ENCODE results near the gene SKOR1.

SKOR1 gene

GRCh38 chr15:67824197-67824968 lies 926 bp upstream of the SKOR1 start:
- no peak for DNase-seq (ENCODE audit: low read depth, low spot score)
- TF ChIP-seq ZNF274 (IDR thresholded peaks at IDR 0.05; ENCODE audit: low read depth, low read length) (no peak), YY1 (IDR thresholded peaks at IDR 0.05; ENCODE audit: insufficient read depth, insufficient read length) (no peak), SUZ12 (IDR thresholded peaks at IDR 0.05; ENCODE audit: extremely low read depth, insufficient read depth, insufficient read length) (peak; percentile 25)
- Histone ChIP-seq H3K9me3 (ENCODE audit: insufficient read depth, low read length) (peaks cover 5% of the 10 kb centered on the region; the same call in 1 of the 2 replicates), H3K4me1 (ENCODE audit: insufficient read depth, insufficient read length) (peaks cover 27% of the 10 kb centered on the region), H3K36me3 (ENCODE audit: insufficient read depth, insufficient read length, low read length) (no peaks in the 10 kb centered on the region), H3K9ac (ENCODE audit: insufficient read length, low read depth) (no peak overlapping the region), H3K27me3 (ENCODE audit: insufficient read depth, insufficient read length) (peaks cover 99% of the 10 kb centered on the region), H3K4me3 (ENCODE audit: insufficient read length, low read depth) (no peak overlapping the region)

- Histone ChIP-seq H3K9ac (ENCODE audit: insufficient read length, low read depth) (peak overlapping the region; percentile 32), H3K27me3 (ENCODE audit: insufficient read depth, insufficient read length) (peaks cover 99% of the 10 kb centered on the region)
Measured at GRCh38 chr15:67825881-67826716, 790 bp downstream of the SKOR1 start.

DNA sequence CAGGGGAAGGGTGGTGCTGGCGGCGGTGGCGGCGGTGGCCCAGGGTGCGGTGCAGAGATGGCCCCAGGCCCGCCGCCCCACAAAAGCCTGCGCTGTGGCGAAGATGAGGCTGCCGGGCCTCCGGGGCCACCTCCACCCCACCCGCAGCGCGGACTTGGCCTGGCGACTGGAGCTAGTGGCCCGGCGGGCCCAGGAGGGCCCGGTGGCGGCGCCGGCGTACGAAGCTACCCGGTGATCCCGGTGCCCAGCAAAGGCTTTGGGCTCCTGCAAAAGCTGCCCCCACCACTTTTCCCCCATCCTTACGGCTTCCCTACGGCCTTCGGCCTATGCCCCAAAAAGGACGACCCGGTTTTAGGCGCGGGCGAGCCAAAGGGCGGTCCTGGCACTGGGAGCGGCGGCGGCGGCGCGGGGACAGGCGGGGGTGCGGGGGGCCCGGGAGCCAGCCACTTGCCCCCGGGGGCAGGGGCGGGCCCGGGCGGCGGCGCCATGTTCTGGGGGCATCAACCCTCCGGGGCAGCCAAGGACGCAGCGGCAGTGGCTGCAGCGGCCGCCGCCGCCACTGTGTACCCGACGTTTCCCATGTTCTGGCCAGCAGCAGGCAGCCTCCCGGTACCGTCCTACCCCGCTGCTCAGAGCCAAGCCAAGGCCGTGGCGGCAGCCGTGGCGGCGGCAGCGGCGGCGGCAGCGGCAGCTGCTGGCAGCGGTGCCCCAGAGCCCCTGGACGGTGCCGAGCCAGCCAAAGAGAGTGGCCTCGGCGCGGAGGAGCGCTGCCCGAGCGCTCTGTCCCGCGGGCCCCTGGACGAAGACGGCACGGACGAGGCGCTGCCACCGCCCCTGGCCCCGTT lies 1.6 kb downstream of the SKOR1 start:
- DNase-seq (ENCODE audit: low read depth, low spot score), result no peak
- Histone ChIP-seq H3K27me3 (ENCODE audit: insufficient read depth, insufficient read length) (peaks cover 98% of the 10 kb centered on the region), H3K36me3 (ENCODE audit: insufficient read depth, insufficient read length, low read length) (no peaks in the 10 kb centered on the region), H3K9me3 (ENCODE audit: insufficient read depth, low read length) (peaks cover 10% of the 10 kb centered on the region; the same call in 1 of the 2 replicates), H3K4me3 (ENCODE audit: insufficient read length, low read depth) (no peak overlapping the region), H3K9ac (ENCODE audit: insufficient read length, low read depth) (no peak overlapping the region), H3K4me1 (ENCODE audit: insufficient read depth, insufficient read length) (peaks cover 24% of the 10 kb centered on the region)
- TF ChIP-seq ZNF274 (IDR thresholded peaks at IDR 0.05; ENCODE audit: low read depth, low read length) (no peak), SUZ12 (IDR thresholded peaks at IDR 0.05; ENCODE audit: extremely low read depth, insufficient read depth, insufficient read length) (peak; percentile 60)

More at GRCh38 chr15:67825881-67826716, 790 bp downstream of the SKOR1 start:
- Histone ChIP-seq H3K4me1 (ENCODE audit: insufficient read depth, insufficient read length) (peaks cover 30% of the 10 kb centered on the region), H3K4me3 (ENCODE audit: insufficient read length, low read depth) (peak overlapping the region; percentile 12), H3K36me3 (ENCODE audit: insufficient read depth, insufficient read length, low read length) (no peaks in the 10 kb centered on the region), H3K9me3 (ENCODE audit: insufficient read depth, low read length) (peaks cover 10% of the 10 kb centered on the region; the same call in 1 of the 2 replicates)
- DNase-seq (ENCODE audit: low read depth, low spot score), result no peak
- TF ChIP-seq ZNF274 (IDR thresholded peaks at IDR 0.05; ENCODE audit: low read depth, low read length), result no peak
- TF ChIP-seq SUZ12 (IDR thresholded peaks at IDR 0.05; ENCODE audit: extremely low read depth, insufficient read depth, insufficient read length), result peak; percentile 97
- no peak for TF ChIP-seq YY1 (IDR thresholded peaks at IDR 0.05; ENCODE audit: insufficient read depth, insufficient read length)

DNA sequence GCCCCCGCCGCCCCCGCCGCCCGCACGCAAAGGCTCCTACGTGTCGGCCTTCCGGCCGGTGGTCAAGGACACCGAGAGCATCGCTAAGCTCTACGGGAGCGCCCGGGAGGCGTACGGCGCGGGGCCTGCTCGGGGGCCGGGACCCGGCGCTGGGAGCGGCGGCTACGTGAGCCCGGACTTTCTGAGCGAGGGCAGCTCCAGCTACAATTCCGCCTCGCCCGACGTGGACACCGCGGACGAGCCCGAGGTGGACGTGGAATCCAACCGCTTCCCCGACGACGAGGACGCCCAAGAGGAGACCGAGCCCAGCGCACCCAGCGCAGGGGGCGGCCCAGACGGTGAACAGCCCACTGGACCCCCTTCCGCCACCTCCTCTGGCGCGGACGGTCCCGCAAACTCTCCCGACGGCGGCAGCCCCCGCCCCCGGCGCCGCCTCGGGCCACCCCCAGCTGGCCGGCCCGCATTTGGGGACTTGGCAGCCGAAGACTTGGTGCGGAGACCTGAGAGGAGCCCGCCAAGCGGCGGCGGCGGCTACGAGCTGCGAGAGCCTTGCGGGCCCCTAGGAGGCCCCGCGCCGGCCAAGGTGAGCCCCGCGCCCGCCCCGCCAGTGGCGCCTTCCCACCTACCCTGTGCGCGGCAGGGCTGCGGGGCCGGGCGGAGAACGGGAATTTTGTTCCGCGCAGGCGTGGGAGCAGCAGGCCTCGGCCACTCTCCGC lies 2.4 kb downstream of the SKOR1 start:
- Histone ChIP-seq H3K4me3 (ENCODE audit: insufficient read length, low read depth) (peak overlapping the region; percentile 18), H3K27me3 (ENCODE audit: insufficient read depth, insufficient read length) (peaks cover 98% of the 10 kb centered on the region), H3K4me1 (ENCODE audit: insufficient read depth, insufficient read length) (peaks cover 28% of the 10 kb centered on the region), H3K36me3 (ENCODE audit: insufficient read depth, insufficient read length, low read length) (no peaks in the 10 kb centered on the region), H3K9ac (ENCODE audit: insufficient read length, low read depth) (no peak overlapping the region), H3K9me3 (ENCODE audit: insufficient read depth, low read length) (peaks cover 10% of the 10 kb centered on the region; the same call in 1 of the 2 replicates)
- TF ChIP-seq YY1 (IDR thresholded peaks at IDR 0.05; ENCODE audit: insufficient read depth, insufficient read length) (no peak), ZNF274 (IDR thresholded peaks at IDR 0.05; ENCODE audit: low read depth, low read length) (no peak), SUZ12 (IDR thresholded peaks at IDR 0.05; ENCODE audit: extremely low read depth, insufficient read depth, insufficient read length) (peak; percentile 43)
- DNase-seq (ENCODE audit: low read depth, low spot score), result no peak

DNA sequence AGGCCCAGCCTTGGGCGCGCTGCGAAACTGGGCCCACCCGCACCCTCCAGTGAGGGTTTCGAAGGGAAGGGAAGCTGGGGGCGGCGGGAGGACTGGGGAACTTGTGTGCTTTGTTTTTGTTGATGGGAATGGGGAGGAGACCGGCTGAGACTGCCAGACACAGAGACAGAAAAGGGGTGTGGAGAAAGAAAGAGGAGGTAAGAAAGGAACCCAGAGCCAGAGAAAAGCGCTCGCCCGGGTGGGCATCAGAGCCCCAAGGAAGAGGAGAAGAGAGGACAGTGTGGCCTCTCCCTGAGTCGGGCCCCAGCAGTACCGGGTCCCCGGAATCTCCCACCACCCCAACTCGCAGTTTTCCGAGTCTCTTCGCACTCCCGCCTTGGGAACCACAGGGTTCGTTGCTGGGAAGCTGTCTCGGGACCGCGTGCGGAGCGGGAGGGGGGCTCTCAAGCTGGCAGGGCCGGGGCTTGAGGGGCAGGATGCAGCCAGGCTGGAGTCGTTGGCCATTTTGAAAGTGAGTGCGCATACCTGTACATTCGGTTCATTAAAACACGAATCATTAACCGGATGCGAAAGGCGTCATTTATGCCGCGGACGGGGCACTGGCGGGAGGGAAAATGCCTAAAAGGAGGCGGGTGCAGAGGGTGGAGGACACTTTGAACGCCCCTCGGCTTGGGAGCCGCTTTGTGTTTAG lies 3.1 kb downstream of the SKOR1 start:
- Histone ChIP-seq H3K27me3 (ENCODE audit: insufficient read depth, insufficient read length) (peaks cover 98% of the 10 kb centered on the region), H3K36me3 (ENCODE audit: insufficient read depth, insufficient read length, low read length) (no peaks in the 10 kb centered on the region), H3K9me3 (ENCODE audit: insufficient read depth, low read length) (peaks cover 10% of the 10 kb centered on the region; the same call in 1 of the 2 replicates), H3K9ac (ENCODE audit: insufficient read length, low read depth) (no peak overlapping the region), H3K4me1 (ENCODE audit: insufficient read depth, insufficient read length) (peaks cover 28% of the 10 kb centered on the region), H3K4me3 (ENCODE audit: insufficient read length, low read depth) (peak overlapping the region; percentile 13)
- TF ChIP-seq SUZ12 (IDR thresholded peaks at IDR 0.05; ENCODE audit: extremely low read depth, insufficient read depth, insufficient read length), result no peak
- no peak for TF ChIP-seq ZNF274 (IDR thresholded peaks at IDR 0.05; ENCODE audit: low read depth, low read length)
- no peak for TF ChIP-seq YY1 (IDR thresholded peaks at IDR 0.05; ENCODE audit: insufficient read depth, insufficient read length)
- DNase-seq (ENCODE audit: low read depth, low spot score), result no peak
